Progenitor cell of endocrine pancreas (in vitro differentiated cells): ENCODE data around the gene LAMA2. TPM values are rescaled to one million over a fixed set of nuclear protein-coding genes. Genes with fewer than 3 reads are reported as not detected.

Experiments used
- DNase-seq: peaks from one replicate; pipeline ENCODE4 v3.0.0; 2021; ENCODE audit warnings: low spot score; ENCODE audit not compliant: unreplicated experiment
- H3K27ac Mint-ChIP-seq: 2 replicates; pipeline ENCODE4 v1.8.0; 2021; ENCODE audit warnings: mild to moderate bottlenecking, moderate library complexity, mixed read lengths
- H3K27me3 Mint-ChIP-seq: 2 replicates; pipeline ENCODE4 v1.8.0; 2021; ENCODE audit warnings: mixed read lengths
- H3K36me3 Mint-ChIP-seq: 2 replicates; pipeline ENCODE4 v1.8.0; 2022; ENCODE audit warnings: mixed read lengths; ENCODE audit not compliant: insufficient read depth
- H3K4me1 Mint-ChIP-seq: 2 replicates; pipeline ENCODE4 v1.8.0; 2021; ENCODE audit warnings: low read depth, mixed read lengths
- H3K4me3 Mint-ChIP-seq: 2 replicates; pipeline ENCODE4 v1.8.0; 2021; ENCODE audit warnings: low read depth, mild to moderate bottlenecking, moderate library complexity, mixed read lengths
- H3K9me3 Mint-ChIP-seq: 2 replicates; pipeline ENCODE4 v1.8.0; 2021; ENCODE audit warnings: low read depth, mixed read lengths
- total RNA-seq: library from RNA; stranded (reverse); gene quantifications from 2 replicates; pipeline ENCODE4 v1.2.1, GENCODE V29; 2021
- TF ChIP-seq, protein P1 (sequence below): fragments of 200-600 bp; sonication (generic); IDR thresholded peaks from one replicate; pipeline ENCODE4 v1.5.0; 2021; ENCODE audit warnings: antibody characterized with exemption, mild to moderate bottlenecking; ENCODE audit not compliant: unreplicated experiment

Gene LAMA2
- total RNA-seq, 1 donor from 2014 or later = 0.22 TPM

DNA sequence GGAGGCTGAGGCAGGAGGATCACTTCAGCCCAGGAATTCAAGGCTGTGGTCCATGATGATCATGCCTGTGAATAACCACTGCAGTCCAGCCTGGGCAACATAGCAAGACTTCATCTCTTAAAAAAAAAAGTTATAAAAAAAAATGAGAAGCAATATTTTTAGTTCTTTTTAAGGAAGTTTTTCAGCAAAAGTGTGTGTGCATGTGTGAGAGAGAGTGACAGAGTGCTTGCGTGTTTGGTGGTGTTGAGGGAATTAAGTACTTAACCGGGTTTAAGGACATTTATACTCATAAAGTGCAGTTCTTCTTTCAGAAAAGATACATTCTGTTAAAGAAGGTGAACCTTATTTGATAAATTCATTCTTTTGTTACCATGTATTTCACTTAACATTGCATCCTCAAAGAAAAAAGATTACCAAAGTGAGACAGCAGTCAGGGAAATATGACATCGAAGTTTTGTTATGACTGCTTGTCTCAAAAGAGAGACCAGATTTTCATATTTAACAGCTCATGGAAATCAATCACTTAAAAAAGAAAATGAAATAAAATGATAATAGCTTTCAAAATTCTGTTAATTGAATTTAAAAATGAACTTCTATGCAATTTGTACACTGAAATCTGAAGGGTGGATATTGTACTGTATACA is 572.3 kb downstream of the LAMA2 start:
- TF ChIP-seq, protein P1, sequence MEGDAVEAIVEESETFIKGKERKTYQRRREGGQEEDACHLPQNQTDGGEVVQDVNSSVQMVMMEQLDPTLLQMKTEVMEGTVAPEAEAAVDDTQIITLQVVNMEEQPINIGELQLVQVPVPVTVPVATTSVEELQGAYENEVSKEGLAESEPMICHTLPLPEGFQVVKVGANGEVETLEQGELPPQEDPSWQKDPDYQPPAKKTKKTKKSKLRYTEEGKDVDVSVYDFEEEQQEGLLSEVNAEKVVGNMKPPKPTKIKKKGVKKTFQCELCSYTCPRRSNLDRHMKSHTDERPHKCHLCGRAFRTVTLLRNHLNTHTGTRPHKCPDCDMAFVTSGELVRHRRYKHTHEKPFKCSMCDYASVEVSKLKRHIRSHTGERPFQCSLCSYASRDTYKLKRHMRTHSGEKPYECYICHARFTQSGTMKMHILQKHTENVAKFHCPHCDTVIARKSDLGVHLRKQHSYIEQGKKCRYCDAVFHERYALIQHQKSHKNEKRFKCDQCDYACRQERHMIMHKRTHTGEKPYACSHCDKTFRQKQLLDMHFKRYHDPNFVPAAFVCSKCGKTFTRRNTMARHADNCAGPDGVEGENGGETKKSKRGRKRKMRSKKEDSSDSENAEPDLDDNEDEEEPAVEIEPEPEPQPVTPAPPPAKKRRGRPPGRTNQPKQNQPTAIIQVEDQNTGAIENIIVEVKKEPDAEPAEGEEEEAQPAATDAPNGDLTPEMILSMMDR = no peak
- no peaks in the 10 kb centered on the region for H3K4me1 Mint-ChIP-seq

DNA sequence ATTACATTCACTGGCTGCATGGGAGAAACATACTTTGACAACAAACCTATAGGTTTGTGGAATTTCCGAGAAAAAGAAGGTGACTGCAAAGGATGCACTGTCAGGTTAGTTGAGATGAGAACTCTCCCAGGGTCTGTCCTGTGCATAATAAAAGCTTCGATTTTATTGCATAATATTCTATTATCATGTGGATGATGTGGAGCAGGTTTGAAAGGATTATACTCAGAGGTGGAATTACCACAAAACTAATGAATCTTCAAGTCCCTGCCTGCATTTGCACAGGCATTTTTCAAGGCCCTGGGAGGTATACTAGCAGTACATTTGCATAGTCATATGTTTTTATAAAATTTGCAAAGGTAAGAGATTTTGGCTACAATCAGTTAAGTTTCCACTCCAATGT is 577.3 kb downstream of the LAMA2 start:
- Mint-ChIP-seq H3K4me3 (no peak overlapping the region), H3K27ac (no peak overlapping the region), H3K27me3 (no peaks in the 10 kb centered on the region), H3K4me1 (no peaks in the 10 kb centered on the region), H3K9me3 (no peaks in the 10 kb centered on the region), H3K36me3 (no peaks in the 10 kb centered on the region)
- TF ChIP-seq, protein P1 = no peak
- DNase-seq = no peak

More for the DNA sequence above, 572.3 kb downstream of the LAMA2 start:
- Mint-ChIP-seq H3K27me3 (no peaks in the 10 kb centered on the region), H3K36me3 (no peaks in the 10 kb centered on the region), H3K4me3 (no peak overlapping the region), H3K27ac (no peak overlapping the region), H3K9me3 (no peaks in the 10 kb centered on the region)
- DNase-seq = no peak

DNA sequence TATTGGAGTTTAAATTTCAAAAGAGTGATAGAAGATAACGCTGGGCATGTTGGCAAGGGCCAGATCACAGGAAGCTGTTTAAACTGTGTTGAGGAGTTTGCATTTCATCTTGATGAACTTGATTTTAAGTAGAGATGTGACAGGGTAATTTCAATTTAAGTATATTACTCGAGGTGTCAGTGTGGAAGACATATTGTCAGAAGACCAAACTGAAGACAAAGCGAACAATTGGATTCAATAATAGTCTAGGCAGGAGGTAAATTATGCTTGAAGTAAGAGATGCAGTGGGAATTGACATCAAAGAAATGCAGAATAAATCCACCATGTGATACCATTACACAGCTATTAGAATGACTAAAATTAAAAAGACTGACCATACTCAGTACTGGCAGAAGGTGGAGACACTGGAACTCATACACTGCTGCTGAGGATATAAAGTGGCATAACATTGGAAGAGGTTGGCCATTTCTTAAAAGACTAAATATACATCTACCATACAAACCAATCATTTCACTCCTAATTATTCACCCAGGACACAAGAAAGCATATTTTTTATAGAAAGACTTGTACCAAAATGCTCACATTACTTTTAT is 586.2 kb downstream of the LAMA2 start:
- Mint-ChIP-seq H3K27me3 (no peaks in the 10 kb centered on the region), H3K9me3 (no peaks in the 10 kb centered on the region), H3K4me3 (no peak overlapping the region), H3K27ac (no peak overlapping the region), H3K4me1 (peaks cover 2% of the 10 kb centered on the region), H3K36me3 (no peaks in the 10 kb centered on the region)
- TF ChIP-seq, protein P1 = no peak
- DNase-seq = no peak

DNA sequence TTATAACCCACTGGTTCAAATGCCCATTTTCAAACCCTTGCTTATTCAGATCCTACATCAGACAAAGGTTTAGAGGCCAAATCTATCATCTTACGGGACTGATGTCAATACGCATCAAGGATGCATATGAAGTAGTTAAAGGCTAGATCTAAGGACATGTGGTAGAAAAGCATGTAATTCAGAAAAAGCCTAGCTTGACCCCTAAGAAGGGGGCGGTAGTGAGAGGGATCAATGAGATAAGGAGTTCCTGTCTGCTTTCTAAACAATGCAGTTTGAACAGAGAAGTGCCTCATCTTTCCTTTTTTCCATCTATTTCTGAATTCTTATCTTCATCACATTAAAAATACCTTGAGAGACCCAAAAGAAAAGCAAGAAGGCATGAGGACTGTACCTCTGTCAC is 589.3 kb downstream of the LAMA2 start:
- Mint-ChIP-seq H3K4me3 (no peak overlapping the region), H3K27me3 (no peaks in the 10 kb centered on the region), H3K36me3 (no peaks in the 10 kb centered on the region), H3K27ac (no peak overlapping the region), H3K4me1 (peaks cover 9% of the 10 kb centered on the region), H3K9me3 (no peaks in the 10 kb centered on the region)
- TF ChIP-seq, protein P1 = no peak
- DNase-seq = no peak

DNA sequence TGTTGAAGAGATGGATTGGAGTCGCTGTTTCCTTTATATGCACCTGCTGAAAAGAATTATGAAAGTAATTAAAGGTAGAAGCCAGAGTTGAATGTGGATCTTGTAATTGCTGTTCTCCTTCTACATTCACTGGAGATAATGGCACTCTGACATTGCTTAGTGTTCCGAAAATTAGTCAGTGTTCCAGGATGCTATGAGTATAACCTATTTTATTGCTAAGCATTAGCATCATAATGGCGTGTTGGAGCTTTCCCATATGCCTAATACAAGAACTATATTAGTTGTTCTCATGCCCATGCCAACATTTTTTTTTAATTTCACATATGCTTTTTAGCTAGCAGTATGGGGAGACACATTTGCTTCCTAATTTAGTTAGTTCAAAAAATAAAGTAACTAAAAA is 590.6 kb downstream of the LAMA2 start:
- Mint-ChIP-seq H3K4me1 (peaks cover 9% of the 10 kb centered on the region), H3K4me3 (no peak overlapping the region), H3K27me3 (no peaks in the 10 kb centered on the region), H3K36me3 (no peaks in the 10 kb centered on the region), H3K9me3 (no peaks in the 10 kb centered on the region), H3K27ac (no peak overlapping the region)
- DNase-seq = no peak
- TF ChIP-seq, protein P1 = no peak
